ENCODE measurements around the gene CABP2.

DNA sequence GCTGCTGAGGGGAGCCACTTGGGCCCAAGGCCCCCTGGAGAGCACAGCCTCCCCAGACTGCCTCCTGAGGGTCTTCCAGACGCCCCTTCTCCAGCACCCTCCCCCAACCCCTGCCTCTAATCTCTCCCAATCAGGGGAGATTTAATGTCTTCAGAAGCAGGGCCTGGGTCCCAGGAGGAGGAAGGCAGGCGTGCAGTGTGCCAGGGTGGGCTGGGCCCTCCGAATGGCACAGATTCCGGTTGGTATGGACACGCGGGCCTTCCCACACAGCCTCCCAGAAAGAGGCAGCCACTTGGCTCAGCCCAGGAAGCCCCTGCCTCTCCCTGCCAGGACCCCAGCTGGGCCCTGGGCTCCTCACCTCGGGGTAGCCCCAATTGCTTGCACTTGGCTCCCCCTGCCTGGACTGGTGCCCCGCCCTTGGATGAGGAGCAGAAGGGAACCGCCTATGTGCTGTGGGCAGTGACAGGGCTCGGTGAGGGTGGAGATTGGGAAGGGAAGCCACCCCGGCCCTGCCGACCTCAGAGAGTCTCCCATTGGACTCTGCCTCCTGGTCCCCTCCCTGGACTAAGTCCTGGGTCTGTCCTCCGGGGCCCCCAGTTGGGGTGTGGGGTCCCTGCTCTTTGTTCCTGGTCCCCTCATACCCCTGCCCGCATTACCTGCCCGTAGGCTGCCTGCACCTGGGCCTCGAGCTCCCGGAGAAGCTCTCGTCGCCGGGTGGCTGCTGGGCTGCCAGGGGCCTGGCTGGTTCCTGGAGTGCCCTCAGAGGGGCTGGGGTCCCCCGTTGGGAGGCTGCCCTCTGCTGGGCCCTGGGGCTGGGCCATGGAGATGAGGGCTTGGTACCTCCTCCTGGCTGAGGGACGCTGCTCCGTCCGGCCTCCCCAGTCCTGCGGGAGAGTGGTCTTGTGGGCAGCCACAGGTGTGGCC lies 572 bp upstream of the CABP2 start:
- TF ChIP-seq CTCF (IDR thresholded peaks at IDR 0.05) = no peak
- no peak for TF ChIP-seq ZFX (IDR thresholded peaks at IDR 0.05; ENCODE audit: borderline replicate concordance)

Measured in 22Rv1 (cell line).